ENCODE data around the gene EEPD1.

Gene EEPD1

GRCh38 chr7:36263095-36263484, 110.0 kb downstream of the EEPD1 start:
- no peak for DNase-seq

- no peak for DNase-seq
Measured at GRCh38 chr7:36264123-36264801, 111.2 kb downstream of the EEPD1 start.

DNA sequence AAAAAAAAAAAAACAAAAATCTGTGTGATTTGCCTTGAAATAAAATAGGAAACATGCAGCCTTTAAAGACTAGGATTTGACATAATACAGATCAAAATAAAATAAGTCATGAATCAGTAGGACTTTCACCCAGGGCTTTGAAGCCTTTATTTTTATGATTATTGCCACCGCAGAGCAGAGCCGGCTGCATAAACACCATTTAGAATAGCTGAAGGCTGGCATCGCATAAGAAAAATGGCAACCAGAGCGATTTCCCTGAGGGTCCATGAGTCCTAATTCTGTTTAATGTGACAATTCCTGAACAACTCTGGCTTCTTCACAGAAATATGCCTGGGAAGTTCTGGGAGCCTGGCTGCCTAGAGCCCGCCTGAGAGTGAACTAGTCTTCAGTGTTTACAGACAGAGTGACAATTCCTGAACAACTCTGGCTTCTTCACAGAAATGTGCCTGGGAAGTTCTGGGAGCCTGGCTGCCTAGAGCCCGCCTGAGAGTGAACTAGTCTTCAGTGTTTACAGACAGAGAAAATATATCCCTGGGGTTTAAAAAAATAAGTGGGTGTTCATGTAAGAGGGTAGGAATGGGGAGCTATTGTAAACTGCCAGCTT, 112.0 kb downstream of the EEPD1 start:
- DNase-seq: no peak

DNA sequence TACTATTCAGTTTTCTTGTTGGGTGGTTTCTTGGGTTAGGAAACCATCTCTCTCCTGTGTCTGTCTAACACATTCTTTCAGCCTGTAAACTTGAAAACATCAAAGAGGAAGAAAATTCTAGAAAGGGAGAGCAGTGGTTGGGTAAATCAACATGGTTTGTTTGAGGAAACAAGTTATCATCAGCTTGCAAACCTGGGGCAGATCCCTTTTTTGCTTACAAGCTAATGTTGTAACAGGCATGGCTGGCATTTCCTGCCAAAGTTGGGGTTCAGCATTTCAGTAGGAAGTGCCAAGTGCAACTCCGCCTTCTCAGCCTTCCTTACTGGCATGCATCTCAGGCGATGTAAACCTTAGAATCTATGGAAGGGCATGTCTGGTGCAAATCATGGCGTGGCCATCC, 112.6 kb downstream of the EEPD1 start:
- DNase-seq: no peak

- DNase-seq: no peak
Measured at GRCh38 chr7:36266190-36266589, 113.1 kb downstream of the EEPD1 start.

DNA sequence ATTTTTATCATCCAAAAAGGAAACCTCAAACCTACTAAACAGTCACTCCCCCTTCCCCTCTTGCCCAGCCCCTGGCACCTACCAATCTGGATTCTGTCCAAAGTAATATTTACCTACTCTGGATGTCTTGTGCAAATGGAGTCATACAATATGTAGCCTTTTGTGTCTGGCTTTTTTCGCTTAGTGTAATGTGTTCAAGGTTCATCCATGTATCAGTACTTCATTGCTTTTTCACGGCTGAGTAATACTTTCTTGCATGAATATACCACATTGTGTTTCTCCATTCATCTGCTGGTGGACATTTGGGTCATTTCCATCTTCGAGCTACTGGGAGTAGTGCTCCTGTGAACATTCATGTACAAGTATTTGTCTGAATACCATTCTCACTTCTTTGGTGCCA, 113.6 kb downstream of the EEPD1 start:
- no peak for DNase-seq

GRCh38 chr7:36272211-36272566, 119.1 kb downstream of the EEPD1 start:
- no peak for DNase-seq

DNA sequence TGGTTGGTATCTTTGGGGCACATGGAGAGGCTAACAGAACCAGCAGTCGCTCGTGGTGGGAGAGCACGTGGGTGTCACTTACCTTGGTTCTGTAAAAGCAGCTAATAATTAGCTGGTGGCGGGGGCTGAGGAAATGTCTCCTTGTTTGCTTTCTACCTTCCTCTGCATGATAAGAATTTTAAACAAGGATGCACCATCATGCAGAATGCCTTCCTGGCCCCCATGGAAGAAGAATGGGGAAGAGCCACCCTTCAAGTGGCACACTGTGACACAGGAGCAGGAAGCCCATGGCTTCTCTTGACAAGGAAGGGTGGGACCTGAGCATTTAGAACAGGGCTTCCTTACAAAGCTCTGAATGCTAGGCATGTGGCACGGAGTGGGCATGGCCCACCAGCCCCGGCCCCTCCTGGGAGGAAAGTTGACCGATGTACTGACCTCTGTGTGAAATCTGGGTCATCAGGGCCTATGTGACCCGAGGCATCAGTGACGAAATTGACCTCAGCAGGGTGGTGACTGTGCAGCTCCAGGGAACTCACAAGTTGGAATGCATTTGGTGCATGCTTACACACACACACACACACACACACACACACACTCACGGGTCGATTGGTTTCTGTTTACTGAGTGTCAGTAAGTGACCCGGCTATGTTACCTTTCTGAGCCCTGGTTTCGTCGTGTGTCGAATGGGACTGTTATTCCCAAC, 119.7 kb downstream of the EEPD1 start:
- no peak for DNase-seq

GRCh38 chr7:36273836-36274235, 120.8 kb downstream of the EEPD1 start:
- DNase-seq: no peak

- no peak for DNase-seq
Measured at GRCh38 chr7:36275735-36276284, 122.8 kb downstream of the EEPD1 start.

GRCh38 chr7:36276428-36277248, 123.6 kb downstream of the EEPD1 start:
- no peak for DNase-seq

DNA sequence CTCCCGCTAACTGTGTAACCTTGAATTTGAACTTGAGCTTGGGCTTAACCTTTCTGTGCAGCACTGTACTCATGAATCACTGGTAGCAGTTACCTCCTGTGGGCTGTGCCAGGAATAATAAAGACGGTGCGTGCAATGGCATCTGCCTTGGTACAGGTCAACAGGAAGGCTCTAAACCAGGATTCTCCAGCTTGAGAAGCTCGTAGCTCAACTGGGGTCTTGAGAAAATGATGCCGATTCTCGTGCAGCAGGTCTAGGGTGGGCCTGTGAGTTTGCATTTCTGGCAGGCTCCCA, 124.1 kb downstream of the EEPD1 start:
- DNase-seq: no peak

- DNase-seq: no peak
Measured at GRCh38 chr7:36278069-36278619, 125.1 kb downstream of the EEPD1 start.

GRCh38 chr7:36278620-36279172, 125.6 kb downstream of the EEPD1 start:
- DNase-seq: peak; percentile 97

- peak; percentile 79 for DNase-seq
Measured at GRCh38 chr7:36279200-36279925, 126.3 kb downstream of the EEPD1 start.

DNA sequence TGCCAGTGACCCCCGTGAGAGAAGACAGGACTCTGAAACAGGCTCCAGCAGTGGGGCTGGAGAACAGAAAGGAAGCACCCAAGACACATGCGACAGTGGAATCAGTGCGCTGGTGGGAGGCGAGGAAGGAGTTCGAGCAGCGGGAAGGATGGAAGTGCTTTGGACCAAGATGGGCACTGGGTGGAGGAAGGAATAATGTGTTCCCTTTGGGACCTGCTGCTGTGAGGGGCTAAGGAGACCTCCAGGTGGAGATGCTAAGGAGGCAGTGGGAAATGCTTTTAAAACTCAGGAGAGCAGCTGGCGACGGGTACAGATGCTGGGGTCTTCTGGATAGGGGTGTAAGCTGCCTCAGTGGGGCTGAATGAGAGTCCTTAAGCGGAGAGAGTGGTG, 126.9 kb downstream of the EEPD1 start:
- DNase-seq: peak; percentile 76

DNA sequence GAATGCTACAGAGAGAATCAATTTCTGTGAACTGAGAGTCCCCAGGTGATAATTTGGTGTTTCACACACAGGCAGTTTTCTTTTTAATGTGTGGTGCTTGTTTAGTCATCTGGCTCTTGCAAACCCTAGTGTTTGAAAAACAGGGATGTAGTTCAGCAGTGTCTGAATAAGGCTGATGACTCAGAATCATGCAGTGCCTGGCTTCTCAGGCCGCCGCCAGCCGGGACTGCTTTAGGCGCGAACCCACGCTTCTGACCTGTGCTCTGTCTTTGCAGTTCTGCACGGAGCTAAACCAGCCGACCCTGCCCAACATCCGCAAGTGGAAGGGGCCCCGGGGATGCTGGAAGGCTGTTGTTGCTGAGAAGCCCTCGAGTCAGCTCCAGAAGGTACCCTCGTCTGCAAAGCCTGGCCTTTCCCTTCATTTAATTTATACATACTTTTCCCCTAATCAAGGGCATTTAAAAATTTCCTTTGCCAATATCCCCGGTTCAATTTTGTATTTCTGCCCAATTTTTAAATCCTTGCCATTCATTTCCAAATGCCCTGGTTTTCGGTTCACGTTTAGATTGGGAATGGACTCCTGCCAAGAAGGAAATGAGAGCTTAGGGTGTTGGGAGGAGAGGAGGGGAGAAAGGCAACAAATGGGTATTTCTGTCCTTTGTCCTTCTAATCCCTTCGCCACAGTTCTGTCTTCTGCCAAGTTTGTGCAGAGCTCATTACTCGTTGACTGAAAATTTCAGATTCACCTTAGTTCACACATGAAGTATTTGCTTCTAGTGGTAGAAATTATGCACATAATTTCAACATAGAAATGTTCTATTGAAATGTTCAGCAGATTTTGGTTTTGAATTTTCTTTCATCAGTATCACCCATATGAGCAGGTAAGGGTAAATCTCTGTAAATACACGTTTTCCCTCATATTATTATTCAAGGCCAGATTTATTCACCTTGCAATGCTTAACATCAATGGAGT, 128.1 kb downstream of the EEPD1 start:
- peak; percentile 72 for DNase-seq

DNA sequence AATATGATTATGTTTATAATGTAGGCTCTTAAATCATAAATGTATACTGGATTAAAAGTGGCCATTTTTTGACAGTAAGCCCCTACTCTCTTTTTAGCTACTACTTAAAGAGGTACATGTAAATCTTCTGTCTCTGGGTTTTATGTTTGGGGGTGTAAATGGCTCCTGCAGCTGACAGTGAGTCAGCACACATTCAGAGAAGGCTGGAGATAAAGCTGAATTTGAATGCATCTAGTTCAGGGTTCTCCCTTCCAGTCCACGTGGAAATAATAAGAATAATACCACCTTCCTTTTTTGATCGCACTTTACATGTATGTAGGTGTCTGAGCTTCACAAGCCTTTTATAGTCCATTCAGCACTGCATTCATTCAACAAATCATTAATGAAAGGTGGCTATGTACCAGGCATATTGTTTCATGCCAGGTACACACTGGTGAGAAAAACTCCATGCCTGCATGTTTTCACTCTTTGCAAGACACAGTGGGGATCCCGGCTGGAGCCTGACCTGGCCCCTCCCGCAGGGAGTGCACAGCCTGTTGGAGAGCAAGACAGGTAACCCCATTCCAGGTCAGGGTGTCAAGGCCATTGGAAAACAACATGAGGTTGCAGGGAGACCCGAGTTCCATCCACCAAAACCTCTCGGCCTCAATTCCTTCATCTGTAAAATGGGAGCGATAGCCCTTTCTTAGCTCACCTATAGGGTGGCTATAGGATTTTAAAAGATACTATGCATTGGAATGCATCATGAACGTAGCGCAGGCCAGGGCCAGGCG, 129.1 kb downstream of the EEPD1 start:
- DNase-seq: peak; percentile 39

- no peak for DNase-seq
Measured at GRCh38 chr7:36283181-36283580, 130.1 kb downstream of the EEPD1 start.

- no peak for DNase-seq
Measured at GRCh38 chr7:36283711-36284130, 130.7 kb downstream of the EEPD1 start.

Measured in DMS79 treated with DMSO at 0.1 percent for 48 hours (cell line).